Measurements from ENCODE around the gene PPIL6. TPM values are rescaled to one million over a fixed set of nuclear protein-coding genes. Genes with fewer than 3 reads are reported as not detected.

PPIL6 gene
- total RNA-seq (2014; rRNA removed), result 0.62 and 2.1 TPM in 2 replicates
- Bru-seq, nascent RNA, result percentile 37 among the genes with signal in this experiment
- percentile 33 among the genes with signal in this experiment for BruChase-seq, experiment 1, labeled RNA remaining after a 6-hour chase
- BruChase-seq, experiment 2, labeled RNA remaining after a 2-hour chase, result percentile 38 among the genes with signal in this experiment
- long read RNA-seq, partial matches to known transcripts, result 0 of 5 reads
- long read RNA-seq, other reads (novel, unspliced or antisense), result 5 of 5 reads

DNA sequence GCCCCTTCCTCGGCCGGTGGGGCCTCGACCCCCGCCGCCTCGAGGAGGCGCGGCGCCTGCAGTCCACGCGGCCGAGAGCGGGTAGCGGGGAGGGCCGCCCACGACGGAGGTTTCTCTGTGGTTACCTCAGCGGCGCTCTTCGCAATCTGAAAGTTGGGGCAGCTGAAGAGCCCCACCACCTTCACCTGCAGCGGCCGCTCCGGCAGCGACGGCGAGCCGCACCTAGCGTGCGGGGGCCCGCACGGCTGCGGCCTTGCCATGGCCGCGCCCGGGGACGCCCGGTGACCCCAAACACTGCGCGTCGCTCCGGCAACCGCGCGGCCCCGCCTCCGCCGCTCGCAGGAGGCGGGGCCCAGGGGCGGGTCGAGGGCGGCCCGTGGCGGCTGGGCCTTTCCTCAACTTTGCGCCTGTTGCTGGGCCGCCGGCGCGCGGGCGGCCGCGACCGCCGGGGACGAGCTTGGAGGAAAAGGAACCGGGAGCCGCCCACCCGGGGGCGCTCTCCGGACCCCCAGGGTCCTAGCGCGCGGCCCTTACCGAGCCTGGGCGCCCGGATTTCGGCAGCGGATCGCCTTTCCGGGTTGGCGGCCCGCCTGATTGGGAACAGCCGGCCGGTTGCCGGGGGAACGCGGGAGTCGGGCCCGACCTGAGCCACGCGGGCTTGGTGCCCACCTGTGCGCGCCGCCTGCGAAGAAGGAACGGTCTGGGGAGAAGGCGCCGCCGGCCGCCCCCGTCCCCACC is at the start of gene PPIL6, which contains the start of gene SMPD2:
TSS of gene PPIL6 (minus strand) at position 298 of the 738 bp plus-strand sequence. CDS start at position 260, 38 bp downstream.
TSS of gene SMPD2 (plus strand) at position 394 of the 738 bp plus-strand sequence. CDS start 398 bp downstream, outside the sequence.
- Histone ChIP-seq H3F3A (ENCODE audit: low read length, unreplicated experiment) (no peaks in the 10 kb centered on the region), H3K79me2 (ENCODE audit: low read length) (peaks cover 16% of the 10 kb centered on the region), H3K4me3 (ENCODE audit: low read length) (peak within 1 kb of the TSS; percentile 84), H3K9me3 (ENCODE audit: low read length) (no peaks in the 10 kb centered on the region), H3K9me2 (replicated peaks; ENCODE audit: low read length) (no peaks in the 10 kb centered on the region), H3K27me3 (ENCODE audit: low read length) (no peaks in the 10 kb centered on the region), H3K27ac (ENCODE audit: low read length) (peak within 1 kb of the TSS; percentile 36), H3K4me2 (ENCODE audit: low read length) (peak within 1 kb of the TSS; percentile 80), H3K9ac (ENCODE audit: low read length) (peak within 1 kb of the TSS; percentile 86), H2AFZ (ENCODE audit: low read length) (peak within 1 kb of the TSS; percentile 86), H3K4me1 (ENCODE audit: insufficient read depth, low read length) (peaks cover 14% of the 10 kb centered on the region; the same call in 1 of the 2 replicates), H3K36me3 (ENCODE audit: low read depth, low read length) (no peaks in the 10 kb centered on the region), H4K20me1 (ENCODE audit: low read length) (no peaks in the 10 kb centered on the region)
- ATAC-seq (peak; percentile 81), DNase-seq (peak; percentile 81)
- ChIA-PET CTCF (interaction anchor here (0.5 kb wide), 1 partner anchor 347 kb away, joined by 3 read pairs; no protein-coding TSS in a partner anchor), POLR2A (ENCODE audit: unreplicated experiment) (interaction anchor here (0.5 to 0.6 kb wide), 5 partner anchors 11 to 882 kb away, joined by 3 to 9 read pairs (median 5); partner anchors contain the start of gene CEP57L1)
- BruUV-seq (replicated peaks), result no TSS peak
- intact Hi-C loops (cut with micrococcal nuclease), result loop anchor here (1.0 kb wide), 1 partner anchor 15 kb away; the partner anchor contains the start of gene MICAL1
- no peak for TF ChIP-seq EZH2 (IDR thresholded peaks at IDR 0.05; ENCODE audit: low read length, unreplicated experiment)
- TF ChIP-seq EZH2phosphoT487 (IDR thresholded peaks at IDR 0.05; ENCODE audit: borderline replicate concordance, low read length), result no peak
- TF ChIP-seq, protein P1, sequence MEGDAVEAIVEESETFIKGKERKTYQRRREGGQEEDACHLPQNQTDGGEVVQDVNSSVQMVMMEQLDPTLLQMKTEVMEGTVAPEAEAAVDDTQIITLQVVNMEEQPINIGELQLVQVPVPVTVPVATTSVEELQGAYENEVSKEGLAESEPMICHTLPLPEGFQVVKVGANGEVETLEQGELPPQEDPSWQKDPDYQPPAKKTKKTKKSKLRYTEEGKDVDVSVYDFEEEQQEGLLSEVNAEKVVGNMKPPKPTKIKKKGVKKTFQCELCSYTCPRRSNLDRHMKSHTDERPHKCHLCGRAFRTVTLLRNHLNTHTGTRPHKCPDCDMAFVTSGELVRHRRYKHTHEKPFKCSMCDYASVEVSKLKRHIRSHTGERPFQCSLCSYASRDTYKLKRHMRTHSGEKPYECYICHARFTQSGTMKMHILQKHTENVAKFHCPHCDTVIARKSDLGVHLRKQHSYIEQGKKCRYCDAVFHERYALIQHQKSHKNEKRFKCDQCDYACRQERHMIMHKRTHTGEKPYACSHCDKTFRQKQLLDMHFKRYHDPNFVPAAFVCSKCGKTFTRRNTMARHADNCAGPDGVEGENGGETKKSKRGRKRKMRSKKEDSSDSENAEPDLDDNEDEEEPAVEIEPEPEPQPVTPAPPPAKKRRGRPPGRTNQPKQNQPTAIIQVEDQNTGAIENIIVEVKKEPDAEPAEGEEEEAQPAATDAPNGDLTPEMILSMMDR (conservative IDR thresholded peaks at IDR 0.05; ENCODE audit: low read depth, low read length), result no peak; the same call in 1 of the 2 replicates

DNA sequence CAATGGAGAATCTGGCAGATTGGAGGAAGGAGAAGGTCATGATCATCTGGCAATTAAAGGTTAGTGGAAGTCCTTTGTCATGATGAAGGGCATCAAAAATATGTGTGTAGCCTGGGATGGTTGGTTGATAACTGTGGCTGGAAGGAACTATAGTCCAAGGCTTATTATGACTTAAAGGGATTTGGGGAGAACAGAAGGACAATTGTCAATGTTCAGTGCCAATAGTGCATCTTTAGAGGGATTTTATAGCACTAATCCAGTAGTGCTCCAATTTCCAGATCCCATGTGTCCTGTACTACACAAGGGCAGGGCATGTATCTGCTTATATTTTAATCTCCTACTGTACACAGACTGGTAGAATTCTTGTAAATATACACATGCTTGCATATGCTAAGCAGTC is 47.6 kb upstream of the PPIL6 start:
- Histone ChIP-seq H3F3A (ENCODE audit: low read length, unreplicated experiment) (peaks cover 4% of the 10 kb centered on the region), H3K4me1 (ENCODE audit: insufficient read depth, low read length) (peaks cover 31% of the 10 kb centered on the region), H3K27ac (ENCODE audit: low read length) (no peak overlapping the region), H3K4me2 (ENCODE audit: low read length) (no peak overlapping the region), H3K4me3 (ENCODE audit: low read length) (no peak overlapping the region), H3K9me3 (ENCODE audit: low read length) (no peaks in the 10 kb centered on the region), H4K20me1 (ENCODE audit: low read length) (no peaks in the 10 kb centered on the region), H2AFZ (ENCODE audit: low read length) (no peak overlapping the region), H3K27me3 (ENCODE audit: low read length) (no peaks in the 10 kb centered on the region), H3K79me2 (ENCODE audit: low read length) (no peaks in the 10 kb centered on the region), H3K36me3 (ENCODE audit: low read depth, low read length) (no peaks in the 10 kb centered on the region), H3K9ac (ENCODE audit: low read length) (no peak overlapping the region), H3K9me2 (replicated peaks; ENCODE audit: low read length) (no peaks in the 10 kb centered on the region)
- ATAC-seq (no peak), DNase-seq (no peak)
- intact Hi-C loops (cut with micrococcal nuclease), result no loop called here
- TF ChIP-seq, protein P1 (conservative IDR thresholded peaks at IDR 0.05; ENCODE audit: low read depth, low read length), result no peak
- POLR2A ChIA-PET (ENCODE audit: unreplicated experiment), result no interaction called here
- CTCF ChIA-PET, result no interaction called here
- BruUV-seq (replicated peaks), result no TSS peak
